HEK293 (cell line): ENCODE data around the gene HSD3B2.

Experiments
- CTCF ChIA-PET: fragments of 350-600 bp; formaldehyde crosslinking; extraction: SDS; loops from one replicate; lab custom pipeline; 2021; ENCODE audit warnings: antibody characterized with exemption; lab: Yijun Ruan, JAX
- POLR2A ChIA-PET: fragments of 300-600 bp; formaldehyde crosslinking; extraction: SDS; loops from one replicate; lab custom pipeline; 2020; ENCODE audit warnings: antibody characterized with exemption, inconsistent platforms; lab: Yijun Ruan, JAX
- H3K27ac ChIP-seq: fragments of 200-500 bp; sonication (Bioruptor generic); 2 replicates; pipeline ENCODE4 v1.5.1; 2014; ENCODE audit warnings: low read depth, low read length, control low read depth, inconsistent platforms; ENCODE audit errors: extremely low read depth
- H3K36me3 ChIP-seq, 2 experiments: fragments of 200-500 bp in 1 of 2; sonication (Bioruptor generic) in 1 of 2; 1 replicate in 1 of 2; 2 replicates in 1 of 2; pipeline ENCODE4 v1.5.1; 2014 to 2017; ENCODE audit warnings: inconsistent platforms in 2 of 2, low read length in 2 of 2; ENCODE audit not compliant: control insufficient read depth in 2 of 2, insufficient read depth in 1 of 2
- H3K4me1 ChIP-seq: fragments of 200-500 bp; sonication (Bioruptor generic); 2 replicates; pipeline ENCODE4 v1.5.1; 2014; ENCODE audit warnings: mild to moderate bottlenecking, low read length, inconsistent platforms; ENCODE audit not compliant: control insufficient read depth, insufficient read depth
- H3K4me3 ChIP-seq: 2 replicates; pipeline ENCODE4 v1.5.1; 2011; ENCODE audit warnings: low read depth, mild to moderate bottlenecking, control low read depth, low read length, moderate library complexity
- H3K9me3 ChIP-seq: fragments of 200-500 bp; sonication (Bioruptor generic); 2 replicates; pipeline ENCODE4 v1.5.1; 2014; ENCODE audit warnings: low read depth, low read length, inconsistent platforms; ENCODE audit not compliant: control insufficient read depth, insufficient read depth
- SP3 ChIP-seq: fragments of 450-650 bp; formaldehyde crosslinking; IDR thresholded peaks from 2 replicates; pipeline ENCODE4 v1.5.1; 2016; ENCODE audit warnings: missing biosample characterization, missing genetic modification characterization
- WT1 ChIP-seq: fragments of 450-650 bp; formaldehyde crosslinking; IDR thresholded peaks from 2 replicates; pipeline ENCODE4 v1.5.1; 2016; ENCODE audit warnings: missing biosample characterization, missing genetic modification characterization
- ZNF10 ChIP-seq: fragments of 450-650 bp; formaldehyde crosslinking; IDR thresholded peaks from 2 replicates; pipeline ENCODE4 v1.5.1; 2017; ENCODE audit warnings: missing biosample characterization, missing genetic modification characterization
- ZNF16 ChIP-seq: fragments of 450-650 bp; formaldehyde crosslinking; IDR thresholded peaks from 2 replicates; pipeline ENCODE4 v1.5.1; 2016; ENCODE audit warnings: low read depth, missing biosample characterization, missing genetic modification characterization
- ZNF19 ChIP-seq: fragments of 450-650 bp; formaldehyde crosslinking; IDR thresholded peaks from 2 replicates; pipeline ENCODE4; 2016; ENCODE audit warnings: missing biosample characterization, missing genetic modification characterization, low read depth
- ZNF391 ChIP-seq: fragments of 450-650 bp; formaldehyde crosslinking; IDR thresholded peaks from 2 replicates; pipeline ENCODE4 v1.5.1; 2016; ENCODE audit warnings: low read depth, missing biosample characterization, missing genetic modification characterization, borderline replicate concordance
- ZNF416 ChIP-seq: fragments of 450-650 bp; formaldehyde crosslinking; IDR thresholded peaks from 2 replicates; pipeline ENCODE4 v1.5.1; 2016; ENCODE audit warnings: missing biosample characterization, missing genetic modification characterization
- ZNF501 ChIP-seq: fragments of 450-650 bp; formaldehyde crosslinking; IDR thresholded peaks from 2 replicates; pipeline ENCODE4 v1.5.1; 2016; ENCODE audit warnings: missing biosample characterization, missing genetic modification characterization
- ZNF571 ChIP-seq: fragments of 450-650 bp; formaldehyde crosslinking; IDR thresholded peaks from 2 replicates; pipeline ENCODE4 v1.5.0; 2017; ENCODE audit warnings: missing biosample characterization, missing genetic modification characterization
- ZNF621 ChIP-seq: fragments of 450-650 bp; formaldehyde crosslinking; IDR thresholded peaks from 2 replicates; pipeline ENCODE4 v1.5.1; 2017; ENCODE audit warnings: missing biosample characterization, missing genetic modification characterization
- ZNF747 ChIP-seq: fragments of 450-650 bp; formaldehyde crosslinking; IDR thresholded peaks from 2 replicates; pipeline ENCODE4 v1.5.1; 2016; ENCODE audit warnings: missing biosample characterization, missing genetic modification characterization
- TF ChIP-seq, protein P1 (sequence below): fragments of 450-650 bp; formaldehyde crosslinking; IDR thresholded peaks from 2 replicates; pipeline ENCODE4 v1.5.1; 2016; ENCODE audit warnings: missing biosample characterization, missing genetic modification characterization
- TF ChIP-seq, protein P2 (sequence below): fragments of 450-650 bp; formaldehyde crosslinking; IDR thresholded peaks from 2 replicates; pipeline ENCODE4 v1.5.1; 2016; ENCODE audit warnings: missing biosample characterization, missing genetic modification characterization
- TF ChIP-seq, protein P3 (sequence below): IDR thresholded peaks from 2 replicates; pipeline ENCODE4 v1.6.1; 2011; ENCODE audit warnings: mild to moderate bottlenecking, low read depth, low read length, borderline replicate concordance
- TF ChIP-seq, protein P4 (sequence below): fragments of 450-650 bp; formaldehyde crosslinking; IDR thresholded peaks from 2 replicates; pipeline ENCODE4; 2016; ENCODE audit warnings: missing biosample characterization, missing genetic modification characterization
- TF ChIP-seq, protein P5 (sequence below): fragments of 450-650 bp; formaldehyde crosslinking; IDR thresholded peaks from 2 replicates; pipeline ENCODE4 v1.5.1; 2016; ENCODE audit warnings: missing biosample characterization, missing genetic modification characterization, borderline replicate concordance
- TF ChIP-seq, protein P6 (sequence below): fragments of 450-650 bp; formaldehyde crosslinking; IDR thresholded peaks from 2 replicates; pipeline ENCODE4 v1.5.1; 2016; ENCODE audit warnings: missing biosample characterization, missing genetic modification characterization
- TF ChIP-seq, protein P7 (sequence below): fragments of 450-650 bp; formaldehyde crosslinking; IDR thresholded peaks from 2 replicates; pipeline ENCODE4 v1.5.1; 2016; ENCODE audit warnings: missing biosample characterization, missing genetic modification characterization, borderline replicate concordance
- TF ChIP-seq, protein P8 (sequence below): fragments of 450-650 bp; formaldehyde crosslinking; IDR thresholded peaks from 2 replicates; pipeline ENCODE4 v1.5.1; 2016; ENCODE audit warnings: missing biosample characterization, missing genetic modification characterization

Gene HSD3B2

DNA sequence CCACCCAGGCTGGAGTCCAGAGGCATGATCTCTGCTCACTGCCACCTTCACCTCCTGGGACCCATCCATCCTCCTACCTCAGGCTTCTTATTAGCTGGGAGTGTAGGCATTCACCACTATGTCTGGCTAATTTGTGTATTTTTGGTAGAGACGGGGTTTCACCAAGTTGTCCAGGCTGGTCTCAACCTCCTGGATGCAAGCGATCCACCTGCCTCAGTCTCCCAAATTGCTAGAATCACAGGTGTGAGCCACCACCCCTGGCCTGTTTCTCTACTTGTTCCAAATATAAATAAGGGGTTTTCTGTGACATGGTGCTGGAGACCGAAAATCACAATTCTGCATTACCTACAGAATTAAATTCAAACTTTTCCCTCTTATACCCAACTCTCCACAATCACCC lies 55.4 kb downstream of the HSD3B2 start:
- Histone ChIP-seq H3K4me1 (no peaks in the 10 kb centered on the region), H3K27ac (no peak overlapping the region), H3K9me3 (no peaks in the 10 kb centered on the region), H3K4me3 (no peak overlapping the region), H3K36me3 (no peaks in the 10 kb centered on the region)
- CTCF ChIA-PET, result no interaction called here
- TF ChIP-seq ZNF391 (no peak), ZNF16 (tag by site-specific recombination) (no peak), WT1 (no peak), SP3 (tag by site-specific recombination) (no peak), ZNF621 (tag by site-specific recombination) (no peak)
- TF ChIP-seq, protein P1, sequence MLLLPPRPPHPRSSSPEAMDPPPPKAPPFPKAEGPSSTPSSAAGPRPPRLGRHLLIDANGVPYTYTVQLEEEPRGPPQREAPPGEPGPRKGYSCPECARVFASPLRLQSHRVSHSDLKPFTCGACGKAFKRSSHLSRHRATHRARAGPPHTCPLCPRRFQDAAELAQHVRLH, result no peak
- TF ChIP-seq, protein P2, sequence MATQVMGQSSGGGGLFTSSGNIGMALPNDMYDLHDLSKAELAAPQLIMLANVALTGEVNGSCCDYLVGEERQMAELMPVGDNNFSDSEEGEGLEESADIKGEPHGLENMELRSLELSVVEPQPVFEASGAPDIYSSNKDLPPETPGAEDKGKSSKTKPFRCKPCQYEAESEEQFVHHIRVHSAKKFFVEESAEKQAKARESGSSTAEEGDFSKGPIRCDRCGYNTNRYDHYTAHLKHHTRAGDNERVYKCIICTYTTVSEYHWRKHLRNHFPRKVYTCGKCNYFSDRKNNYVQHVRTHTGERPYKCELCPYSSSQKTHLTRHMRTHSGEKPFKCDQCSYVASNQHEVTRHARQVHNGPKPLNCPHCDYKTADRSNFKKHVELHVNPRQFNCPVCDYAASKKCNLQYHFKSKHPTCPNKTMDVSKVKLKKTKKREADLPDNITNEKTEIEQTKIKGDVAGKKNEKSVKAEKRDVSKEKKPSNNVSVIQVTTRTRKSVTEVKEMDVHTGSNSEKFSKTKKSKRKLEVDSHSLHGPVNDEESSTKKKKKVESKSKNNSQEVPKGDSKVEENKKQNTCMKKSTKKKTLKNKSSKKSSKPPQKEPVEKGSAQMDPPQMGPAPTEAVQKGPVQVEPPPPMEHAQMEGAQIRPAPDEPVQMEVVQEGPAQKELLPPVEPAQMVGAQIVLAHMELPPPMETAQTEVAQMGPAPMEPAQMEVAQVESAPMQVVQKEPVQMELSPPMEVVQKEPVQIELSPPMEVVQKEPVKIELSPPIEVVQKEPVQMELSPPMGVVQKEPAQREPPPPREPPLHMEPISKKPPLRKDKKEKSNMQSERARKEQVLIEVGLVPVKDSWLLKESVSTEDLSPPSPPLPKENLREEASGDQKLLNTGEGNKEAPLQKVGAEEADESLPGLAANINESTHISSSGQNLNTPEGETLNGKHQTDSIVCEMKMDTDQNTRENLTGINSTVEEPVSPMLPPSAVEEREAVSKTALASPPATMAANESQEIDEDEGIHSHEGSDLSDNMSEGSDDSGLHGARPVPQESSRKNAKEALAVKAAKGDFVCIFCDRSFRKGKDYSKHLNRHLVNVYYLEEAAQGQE (tag by site-specific recombination), result no peak
- TF ChIP-seq, protein P3, sequence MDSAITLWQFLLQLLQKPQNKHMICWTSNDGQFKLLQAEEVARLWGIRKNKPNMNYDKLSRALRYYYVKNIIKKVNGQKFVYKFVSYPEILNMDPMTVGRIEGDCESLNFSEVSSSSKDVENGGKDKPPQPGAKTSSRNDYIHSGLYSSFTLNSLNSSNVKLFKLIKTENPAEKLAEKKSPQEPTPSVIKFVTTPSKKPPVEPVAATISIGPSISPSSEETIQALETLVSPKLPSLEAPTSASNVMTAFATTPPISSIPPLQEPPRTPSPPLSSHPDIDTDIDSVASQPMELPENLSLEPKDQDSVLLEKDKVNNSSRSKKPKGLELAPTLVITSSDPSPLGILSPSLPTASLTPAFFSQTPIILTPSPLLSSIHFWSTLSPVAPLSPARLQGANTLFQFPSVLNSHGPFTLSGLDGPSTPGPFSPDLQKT, result no peak
- POLR2A ChIA-PET, result no interaction called here

DNA sequence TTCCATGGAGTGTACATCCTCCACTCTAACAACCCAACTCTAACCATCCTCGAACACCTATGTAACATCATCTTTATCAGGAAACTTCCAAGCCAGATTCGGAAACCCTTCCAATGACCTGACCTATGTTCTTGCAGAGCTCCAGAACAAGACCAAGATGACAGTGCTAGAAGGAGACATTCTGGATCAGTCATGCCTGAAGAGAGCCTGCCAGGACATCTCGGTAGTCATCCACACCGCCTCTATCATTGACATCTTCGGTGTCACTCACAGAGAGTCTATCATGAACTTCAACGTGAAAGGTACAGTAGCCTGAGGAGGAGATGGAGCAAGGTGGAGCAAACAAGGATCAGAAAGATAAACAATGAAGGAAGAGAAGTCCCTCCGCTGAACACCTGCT lies 56.0 kb downstream of the HSD3B2 start:
- Histone ChIP-seq H3K9me3 (no peaks in the 10 kb centered on the region), H3K4me3 (no peak overlapping the region), H3K4me1 (no peaks in the 10 kb centered on the region), H3K27ac (no peak overlapping the region), H3K36me3 (no peaks in the 10 kb centered on the region)
- ChIA-PET POLR2A (no interaction called here), CTCF (interaction anchor here (0.5 to 0.6 kb wide), 2 partner anchors 362 to 658 kb away, joined by 3 read pairs; no protein-coding TSS in a partner anchor)
- TF ChIP-seq, protein P4, sequence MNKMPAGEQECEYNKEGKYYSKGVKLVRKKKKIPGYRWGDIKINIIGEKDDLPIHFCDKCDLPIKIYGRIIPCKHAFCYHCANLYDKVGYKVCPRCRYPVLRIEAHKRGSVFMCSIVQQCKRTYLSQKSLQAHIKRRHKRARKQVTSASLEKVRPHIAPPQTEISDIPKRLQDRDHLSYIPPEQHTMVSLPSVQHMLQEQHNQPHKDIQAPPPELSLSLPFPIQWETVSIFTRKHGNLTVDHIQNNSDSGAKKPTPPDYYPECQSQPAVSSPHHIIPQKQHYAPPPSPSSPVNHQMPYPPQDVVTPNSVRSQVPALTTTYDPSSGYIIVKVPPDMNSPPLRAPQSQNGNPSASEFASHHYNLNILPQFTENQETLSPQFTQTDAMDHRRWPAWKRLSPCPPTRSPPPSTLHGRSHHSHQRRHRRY (tag by site-specific recombination), result no peak
- TF ChIP-seq, protein P5, sequence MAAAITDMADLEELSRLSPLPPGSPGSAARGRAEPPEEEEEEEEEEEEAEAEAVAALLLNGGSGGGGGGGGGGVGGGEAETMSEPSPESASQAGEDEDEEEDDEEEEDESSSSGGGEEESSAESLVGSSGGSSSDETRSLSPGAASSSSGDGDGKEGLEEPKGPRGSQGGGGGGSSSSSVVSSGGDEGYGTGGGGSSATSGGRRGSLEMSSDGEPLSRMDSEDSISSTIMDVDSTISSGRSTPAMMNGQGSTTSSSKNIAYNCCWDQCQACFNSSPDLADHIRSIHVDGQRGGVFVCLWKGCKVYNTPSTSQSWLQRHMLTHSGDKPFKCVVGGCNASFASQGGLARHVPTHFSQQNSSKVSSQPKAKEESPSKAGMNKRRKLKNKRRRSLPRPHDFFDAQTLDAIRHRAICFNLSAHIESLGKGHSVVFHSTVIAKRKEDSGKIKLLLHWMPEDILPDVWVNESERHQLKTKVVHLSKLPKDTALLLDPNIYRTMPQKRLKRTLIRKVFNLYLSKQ (tag by site-specific recombination), result no peak
- TF ChIP-seq ZNF416 (tag by site-specific recombination) (no peak), ZNF501 (tag by site-specific recombination) (no peak), ZNF571 (tag by site-specific recombination) (no peak), ZNF10 (no peak), ZNF747 (tag by site-specific recombination) (no peak), ZNF19 (no peak)
- TF ChIP-seq, protein P6, sequence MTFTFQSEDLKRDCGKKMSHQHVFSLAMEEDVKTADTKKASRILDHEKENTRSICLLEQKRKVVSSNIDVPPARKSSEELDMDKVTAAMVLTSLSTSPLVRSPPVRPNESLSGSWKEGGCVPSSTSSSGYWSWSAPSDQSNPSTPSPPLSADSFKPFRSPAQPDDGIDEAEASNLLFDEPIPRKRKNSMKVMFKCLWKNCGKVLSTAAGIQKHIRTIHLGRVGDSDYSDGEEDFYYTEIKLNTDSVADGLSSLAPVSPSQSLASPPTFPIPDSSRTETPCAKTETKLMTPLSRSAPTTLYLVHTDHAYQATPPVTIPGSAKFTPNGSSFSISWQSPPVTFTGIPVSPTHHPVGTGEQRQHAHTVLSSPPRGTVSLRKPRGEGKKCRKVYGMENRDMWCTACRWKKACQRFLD (tag by site-specific recombination), result no peak
- TF ChIP-seq, protein P7, sequence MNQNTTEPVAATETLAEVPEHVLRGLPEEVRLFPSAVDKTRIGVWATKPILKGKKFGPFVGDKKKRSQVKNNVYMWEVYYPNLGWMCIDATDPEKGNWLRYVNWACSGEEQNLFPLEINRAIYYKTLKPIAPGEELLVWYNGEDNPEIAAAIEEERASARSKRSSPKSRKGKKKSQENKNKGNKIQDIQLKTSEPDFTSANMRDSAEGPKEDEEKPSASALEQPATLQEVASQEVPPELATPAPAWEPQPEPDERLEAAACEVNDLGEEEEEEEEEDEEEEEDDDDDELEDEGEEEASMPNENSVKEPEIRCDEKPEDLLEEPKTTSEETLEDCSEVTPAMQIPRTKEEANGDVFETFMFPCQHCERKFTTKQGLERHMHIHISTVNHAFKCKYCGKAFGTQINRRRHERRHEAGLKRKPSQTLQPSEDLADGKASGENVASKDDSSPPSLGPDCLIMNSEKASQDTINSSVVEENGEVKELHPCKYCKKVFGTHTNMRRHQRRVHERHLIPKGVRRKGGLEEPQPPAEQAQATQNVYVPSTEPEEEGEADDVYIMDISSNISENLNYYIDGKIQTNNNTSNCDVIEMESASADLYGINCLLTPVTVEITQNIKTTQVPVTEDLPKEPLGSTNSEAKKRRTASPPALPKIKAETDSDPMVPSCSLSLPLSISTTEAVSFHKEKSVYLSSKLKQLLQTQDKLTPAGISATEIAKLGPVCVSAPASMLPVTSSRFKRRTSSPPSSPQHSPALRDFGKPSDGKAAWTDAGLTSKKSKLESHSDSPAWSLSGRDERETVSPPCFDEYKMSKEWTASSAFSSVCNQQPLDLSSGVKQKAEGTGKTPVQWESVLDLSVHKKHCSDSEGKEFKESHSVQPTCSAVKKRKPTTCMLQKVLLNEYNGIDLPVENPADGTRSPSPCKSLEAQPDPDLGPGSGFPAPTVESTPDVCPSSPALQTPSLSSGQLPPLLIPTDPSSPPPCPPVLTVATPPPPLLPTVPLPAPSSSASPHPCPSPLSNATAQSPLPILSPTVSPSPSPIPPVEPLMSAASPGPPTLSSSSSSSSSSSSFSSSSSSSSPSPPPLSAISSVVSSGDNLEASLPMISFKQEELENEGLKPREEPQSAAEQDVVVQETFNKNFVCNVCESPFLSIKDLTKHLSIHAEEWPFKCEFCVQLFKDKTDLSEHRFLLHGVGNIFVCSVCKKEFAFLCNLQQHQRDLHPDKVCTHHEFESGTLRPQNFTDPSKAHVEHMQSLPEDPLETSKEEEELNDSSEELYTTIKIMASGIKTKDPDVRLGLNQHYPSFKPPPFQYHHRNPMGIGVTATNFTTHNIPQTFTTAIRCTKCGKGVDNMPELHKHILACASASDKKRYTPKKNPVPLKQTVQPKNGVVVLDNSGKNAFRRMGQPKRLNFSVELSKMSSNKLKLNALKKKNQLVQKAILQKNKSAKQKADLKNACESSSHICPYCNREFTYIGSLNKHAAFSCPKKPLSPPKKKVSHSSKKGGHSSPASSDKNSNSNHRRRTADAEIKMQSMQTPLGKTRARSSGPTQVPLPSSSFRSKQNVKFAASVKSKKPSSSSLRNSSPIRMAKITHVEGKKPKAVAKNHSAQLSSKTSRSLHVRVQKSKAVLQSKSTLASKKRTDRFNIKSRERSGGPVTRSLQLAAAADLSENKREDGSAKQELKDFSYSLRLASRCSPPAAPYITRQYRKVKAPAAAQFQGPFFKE (tag by site-specific recombination), result no peak
- TF ChIP-seq, protein P8, sequence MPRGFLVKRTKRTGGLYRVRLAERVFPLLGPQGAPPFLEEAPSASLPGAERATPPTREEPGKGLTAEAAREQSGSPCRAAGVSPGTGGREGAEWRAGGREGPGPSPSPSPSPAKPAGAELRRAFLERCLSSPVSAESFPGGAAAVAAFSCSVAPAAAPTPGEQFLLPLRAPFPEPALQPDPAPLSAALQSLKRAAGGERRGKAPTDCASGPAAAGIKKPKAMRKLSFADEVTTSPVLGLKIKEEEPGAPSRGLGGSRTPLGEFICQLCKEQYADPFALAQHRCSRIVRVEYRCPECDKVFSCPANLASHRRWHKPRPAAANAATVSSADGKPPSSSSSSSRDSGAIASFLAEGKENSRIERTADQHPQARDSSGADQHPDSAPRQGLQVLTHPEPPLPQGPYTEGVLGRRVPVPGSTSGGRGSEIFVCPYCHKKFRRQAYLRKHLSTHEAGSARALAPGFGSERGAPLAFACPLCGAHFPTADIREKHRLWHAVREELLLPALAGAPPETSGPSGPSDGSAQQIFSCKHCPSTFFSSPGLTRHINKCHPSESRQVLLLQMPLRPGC, result no peak
